PFSK-1 (cell line): Measurements from ENCODE around the gene SLC15A4.

Experiments used
- FOXP2 ChIP-seq: optimal IDR thresholded peaks from 2 replicates; pipeline ENCODE3; 2011; ENCODE audit warnings: borderline replicate concordance, control low read depth, inconsistent platforms; ENCODE audit not compliant: insufficient read depth; ENCODE audit errors: extremely low read length, extremely low read depth
- POLR2AphosphoS5 ChIP-seq: IDR thresholded peaks from 2 replicates; pipeline ENCODE4 v1.6.1; 2012; ENCODE audit warnings: low read depth, mild to moderate bottlenecking, control low read depth, low read length, moderate library complexity
- REST ChIP-seq, 2 experiments: IDR thresholded peaks; 2 replicates each; pipeline versions ENCODE4 v1.6.1 to v1.8.0; 2011 to 2012; ENCODE audit warnings: low read depth in 2 of 2, low read length in 2 of 2, control low read depth in 1 of 2, inconsistent platforms in 1 of 2, mild to moderate bottlenecking in 1 of 2, moderate library complexity in 1 of 2; ENCODE audit not compliant: insufficient read depth in 1 of 2
- SIN3A ChIP-seq: IDR thresholded peaks from 2 replicates; pipeline ENCODE4 v1.6.1; 2012; ENCODE audit warnings: mild to moderate bottlenecking, low read length, moderate library complexity, borderline replicate concordance; ENCODE audit not compliant: insufficient read depth
- TAF1 ChIP-seq: IDR thresholded peaks from 2 replicates; pipeline ENCODE4 v1.6.1; 2012; ENCODE audit warnings: low read length, control low read depth, borderline replicate concordance; ENCODE audit not compliant: insufficient read depth

The SLC15A4 gene

DNA sequence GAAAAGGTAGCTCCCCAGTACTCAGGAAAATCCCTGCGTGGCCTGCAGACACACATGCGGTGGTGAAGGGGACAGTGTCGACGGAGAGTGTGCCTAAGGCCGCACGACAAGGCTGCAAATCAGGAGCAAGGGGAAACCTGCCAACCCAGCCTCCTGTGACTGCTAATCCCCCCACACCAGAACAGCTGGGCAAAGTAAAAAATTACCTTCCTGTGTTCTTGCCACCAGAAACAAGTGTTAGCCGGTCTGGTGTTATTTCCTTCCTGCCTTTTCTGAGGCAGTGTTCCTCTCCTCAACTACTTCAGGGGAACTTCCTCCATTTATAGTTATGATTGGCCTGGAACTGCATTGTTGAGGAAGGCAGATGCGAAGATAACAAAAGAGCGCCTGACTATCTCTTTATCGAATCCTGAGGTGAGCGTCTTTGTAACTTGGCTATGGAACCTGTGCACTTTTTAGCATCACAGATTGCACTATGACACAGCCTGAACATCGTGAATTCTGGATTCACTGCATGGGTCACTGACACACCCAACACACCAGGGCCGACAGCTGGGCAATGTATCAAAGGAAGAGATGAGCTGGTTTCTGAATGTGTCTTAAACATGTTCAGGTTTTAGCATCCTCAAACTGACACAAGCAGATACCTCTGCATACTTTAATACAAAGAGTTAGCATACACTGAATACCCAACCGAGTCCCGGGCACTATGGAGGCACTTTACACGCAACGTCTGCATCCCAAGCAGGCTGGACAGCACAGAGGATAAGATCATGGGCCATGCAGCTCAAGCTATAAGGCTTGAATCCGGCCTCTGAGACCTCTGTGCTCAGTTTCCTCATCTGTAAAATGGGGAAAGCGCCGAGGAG, 28.9 kb downstream of the SLC15A4 start:
- TF ChIP-seq REST (IDR thresholded peaks at IDR 0.05; ENCODE audit: insufficient read depth in 1 of 2, low read depth in 2 of 2, low read length in 2 of 2), result no peak
- no peak for TF ChIP-seq SIN3A
- TF ChIP-seq POLR2AphosphoS5, result no peak

DNA sequence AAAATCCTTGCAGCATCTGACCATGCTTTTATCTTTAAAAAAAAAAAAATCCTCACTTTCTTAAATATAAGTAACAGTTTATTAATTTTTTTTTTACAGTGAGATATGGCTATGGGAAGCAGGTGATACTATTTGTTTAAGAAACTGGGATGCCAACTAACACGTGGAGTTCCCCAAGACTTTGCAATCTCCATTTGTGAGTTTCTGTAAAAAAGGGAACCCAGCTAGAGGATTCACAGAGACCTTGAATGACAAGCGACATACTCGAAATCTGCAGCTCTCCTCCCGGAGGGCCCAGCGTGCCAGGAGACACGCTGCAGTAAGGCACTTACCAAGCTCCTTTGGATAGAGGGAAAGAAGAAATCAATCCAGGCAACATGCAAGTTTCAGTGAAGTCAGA, 30.1 kb downstream of the SLC15A4 start:
- no peak for TF ChIP-seq TAF1
- TF ChIP-seq REST (IDR thresholded peaks at IDR 0.05; ENCODE audit: insufficient read depth in 1 of 2, low read depth in 2 of 2, low read length in 2 of 2), result no peak

DNA sequence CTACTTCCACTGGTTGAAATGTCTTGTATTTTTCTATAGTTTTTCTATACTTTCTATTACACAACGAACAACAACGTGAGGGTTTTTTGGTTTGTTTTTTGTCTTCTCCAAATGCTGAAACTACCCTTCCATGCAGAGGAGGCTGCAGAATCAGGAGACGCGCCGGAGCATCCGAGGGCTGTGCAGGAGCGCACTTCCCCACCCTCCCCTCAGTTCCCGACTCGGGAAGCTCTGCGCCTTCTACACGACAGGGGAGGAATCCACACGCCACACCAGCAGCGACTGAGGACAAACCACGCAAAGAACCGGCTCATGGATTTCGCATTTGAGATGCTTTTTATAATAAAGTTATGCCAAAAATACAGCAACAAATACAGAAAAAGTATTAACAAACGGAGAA, 30.9 kb downstream of the SLC15A4 start:
- no peak for TF ChIP-seq SIN3A
- TF ChIP-seq TAF1, result no peak
- TF ChIP-seq FOXP2, result no peak
- TF ChIP-seq REST (IDR thresholded peaks at IDR 0.05; ENCODE audit: insufficient read depth in 1 of 2, low read depth in 2 of 2, low read length in 2 of 2), result no peak
- TF ChIP-seq POLR2AphosphoS5, result no peak

- no peak for TF ChIP-seq FOXP2
- TF ChIP-seq POLR2AphosphoS5, result no peak
- TF ChIP-seq SIN3A, result no peak
- no peak for TF ChIP-seq TAF1
- TF ChIP-seq REST (IDR thresholded peaks at IDR 0.05; ENCODE audit: insufficient read depth in 1 of 2, low read depth in 2 of 2, low read length in 2 of 2), result no peak
Observed at GRCh38 chr12:128792398-128792797, 31.4 kb downstream of the SLC15A4 start.
